BLaER1 (cell line): ENCODE measurements around the gene DPP9.

Experiments
- H3K27ac ChIP-seq: shearing (Covaris generic); formaldehyde crosslinking; 2 replicates; pipeline ENCODE4 v1.8.1; 2022
- H3K27me3 ChIP-seq: shearing (Covaris generic); formaldehyde crosslinking; 2 replicates; pipeline ENCODE4 v1.8.1; 2022
- H3K36me3 ChIP-seq: shearing (Covaris generic); formaldehyde crosslinking; 2 replicates; pipeline ENCODE4 v1.8.1; 2022
- H3K4me1 ChIP-seq: shearing (Covaris generic); formaldehyde crosslinking; 2 replicates; pipeline ENCODE4 v1.8.1; 2022
- H3K4me2 ChIP-seq: shearing (Covaris generic); formaldehyde crosslinking; 2 replicates; pipeline ENCODE4 v1.8.1; 2022
- H3K4me3 ChIP-seq: shearing (Covaris generic); formaldehyde crosslinking; 2 replicates; pipeline ENCODE4 v1.8.1; 2022
- H3K9ac ChIP-seq: shearing (Covaris generic); formaldehyde crosslinking; 2 replicates; pipeline ENCODE4 v1.8.1; 2022
- H3K9me3 ChIP-seq: shearing (Covaris generic); formaldehyde crosslinking; 2 replicates; pipeline ENCODE4 v1.8.1; 2022
- H4K20me1 ChIP-seq: shearing (Covaris generic); formaldehyde crosslinking; 2 replicates; pipeline ENCODE4 v1.8.1; 2022
- Cebpa-rat ChIP-seq: shearing (Covaris generic); IDR thresholded peaks from 2 replicates; pipeline ENCODE4 v1.8.1; 2022

Gene DPP9

DNA sequence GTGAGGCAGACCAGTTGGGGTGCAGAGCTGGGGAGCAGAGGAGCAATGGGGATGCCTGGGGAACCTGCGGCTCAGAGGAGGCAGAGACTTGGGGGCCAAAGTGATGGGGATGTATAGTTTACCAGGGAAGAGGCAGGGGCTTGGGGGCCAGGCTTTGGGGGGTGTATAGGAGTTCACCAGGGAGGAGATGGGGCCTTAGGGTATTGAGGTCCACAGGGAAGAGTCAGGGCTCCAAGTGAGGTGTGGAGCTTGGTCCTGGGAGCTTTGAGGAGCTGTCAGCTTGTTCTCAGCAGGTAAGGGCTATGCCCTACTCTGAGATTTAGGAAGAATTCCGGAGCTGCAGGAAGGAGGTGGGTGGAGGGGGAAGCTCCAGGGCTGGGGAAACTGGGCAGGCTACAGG, 73.5 kb downstream of the DPP9 start:
- Histone ChIP-seq H4K20me1 (peaks cover 23% of the 10 kb centered on the region; the same call in 1 of the 2 replicates), H3K27me3 (no peaks in the 10 kb centered on the region), H3K4me3 (no peak overlapping the region), H3K9me3 (no peaks in the 10 kb centered on the region), H3K9ac (no peak overlapping the region), H3K4me1 (peaks cover 56% of the 10 kb centered on the region), H3K27ac (peak overlapping the region; percentile 90), H3K36me3 (peaks cover 67% of the 10 kb centered on the region), H3K4me2 (no peak overlapping the region)
- no peak for TF ChIP-seq Cebpa-rat

DNA sequence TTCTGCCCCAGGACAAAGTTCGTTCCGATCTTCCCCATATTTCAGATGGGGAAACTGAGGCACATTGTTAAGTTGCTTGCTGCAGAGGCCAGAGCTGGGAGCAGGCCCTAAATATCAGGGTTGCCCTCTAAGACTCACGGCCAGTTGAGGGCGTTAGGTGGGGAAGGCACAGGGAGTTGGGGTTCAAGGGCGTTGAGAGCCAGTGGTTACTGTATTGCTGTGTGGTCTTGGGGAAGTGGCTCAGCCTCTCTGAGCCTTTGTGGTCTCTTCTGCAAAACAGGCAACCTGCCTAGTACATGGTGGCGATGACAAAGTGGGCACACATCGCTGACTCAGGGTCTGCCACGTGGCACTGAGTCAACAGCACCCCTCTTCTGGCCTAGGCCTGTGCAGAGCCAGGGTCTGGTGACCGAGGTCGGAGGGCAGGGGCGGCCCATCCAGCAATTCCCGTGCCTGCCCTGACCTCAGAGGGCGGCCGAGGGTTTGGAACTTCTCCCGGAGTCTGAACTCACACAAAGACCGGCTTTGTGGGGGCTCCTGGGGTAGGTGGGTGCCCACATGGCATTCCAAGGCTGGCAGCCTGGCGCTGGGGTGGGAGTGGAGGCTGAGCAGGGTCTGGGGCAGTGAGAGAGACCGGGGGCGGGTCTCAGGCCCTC, 74.1 kb downstream of the DPP9 start:
- Histone ChIP-seq H3K9me3 (no peaks in the 10 kb centered on the region), H3K4me3 (no peak overlapping the region), H3K4me1 (peaks cover 50% of the 10 kb centered on the region), H3K27me3 (no peaks in the 10 kb centered on the region), H3K27ac (peak overlapping the region; percentile 90), H3K36me3 (peaks cover 66% of the 10 kb centered on the region), H3K4me2 (peak overlapping the region; percentile 91), H3K9ac (no peak overlapping the region), H4K20me1 (peaks cover 17% of the 10 kb centered on the region; the same call in 1 of the 2 replicates)
- no peak for TF ChIP-seq Cebpa-rat

DNA sequence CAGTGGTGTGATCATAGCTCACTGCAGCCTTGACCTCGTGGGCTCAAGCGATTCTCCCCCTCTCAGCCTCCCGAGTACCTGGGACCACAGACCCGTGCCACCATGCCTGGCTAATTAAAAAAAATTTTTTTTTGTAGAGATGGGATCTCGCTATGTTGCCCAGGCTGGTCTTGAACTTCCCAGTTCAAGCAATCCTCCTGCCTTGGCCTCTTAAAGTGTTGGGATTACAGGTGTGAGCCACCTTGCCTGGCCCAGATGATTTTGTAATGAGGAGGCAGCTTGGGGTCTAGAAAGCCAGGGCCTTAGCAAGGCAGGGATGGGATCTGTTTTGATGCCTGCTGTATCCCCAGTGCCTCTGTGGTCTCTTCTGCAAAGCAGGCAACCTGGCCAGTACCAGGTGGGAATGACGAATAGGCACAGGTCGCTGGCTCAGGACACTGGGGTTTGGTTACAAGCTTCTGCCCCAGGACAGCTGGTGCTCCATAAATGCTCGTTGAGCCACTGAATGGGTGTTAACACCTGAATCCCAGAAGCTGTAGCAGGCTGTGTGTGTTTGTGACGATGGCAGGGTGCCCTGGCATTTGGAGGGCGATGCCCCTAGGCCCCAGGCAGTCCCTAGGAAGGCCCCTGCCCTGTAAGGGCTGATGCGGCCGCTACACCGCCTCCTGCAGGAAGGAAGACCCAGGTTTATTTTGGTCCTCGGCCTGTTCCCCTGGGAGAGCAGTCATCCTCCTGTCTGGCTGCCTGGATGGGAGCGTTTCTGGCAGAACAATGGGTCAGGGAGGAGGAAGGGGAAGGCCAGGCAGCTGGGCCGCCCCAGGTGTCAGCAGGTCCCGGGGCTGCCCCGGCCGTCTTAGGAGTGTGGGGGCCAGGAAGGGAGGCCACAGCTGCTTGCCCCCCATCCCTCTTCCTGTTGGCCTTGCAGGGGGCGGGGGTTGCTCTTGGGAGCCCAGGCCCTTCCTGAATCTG, 75.7 kb downstream of the DPP9 start:
- H3K4me2 ChIP-seq, result peak overlapping the region; percentile 91
- TF ChIP-seq Cebpa-rat, result no peak
- no peaks in the 10 kb centered on the region for H3K9me3 ChIP-seq
- H3K4me1 ChIP-seq, result peaks cover 49% of the 10 kb centered on the region
- H3K27ac ChIP-seq, result peak overlapping the region; percentile 90
- H3K9ac ChIP-seq, result peak overlapping the region; percentile 81
- H3K27me3 ChIP-seq, result no peaks in the 10 kb centered on the region
- H3K36me3 ChIP-seq, result peaks cover 62% of the 10 kb centered on the region
- H4K20me1 ChIP-seq, result peaks cover 8% of the 10 kb centered on the region; the same call in 1 of the 2 replicates
- H3K4me3 ChIP-seq, result peak overlapping the region; percentile 53

DNA sequence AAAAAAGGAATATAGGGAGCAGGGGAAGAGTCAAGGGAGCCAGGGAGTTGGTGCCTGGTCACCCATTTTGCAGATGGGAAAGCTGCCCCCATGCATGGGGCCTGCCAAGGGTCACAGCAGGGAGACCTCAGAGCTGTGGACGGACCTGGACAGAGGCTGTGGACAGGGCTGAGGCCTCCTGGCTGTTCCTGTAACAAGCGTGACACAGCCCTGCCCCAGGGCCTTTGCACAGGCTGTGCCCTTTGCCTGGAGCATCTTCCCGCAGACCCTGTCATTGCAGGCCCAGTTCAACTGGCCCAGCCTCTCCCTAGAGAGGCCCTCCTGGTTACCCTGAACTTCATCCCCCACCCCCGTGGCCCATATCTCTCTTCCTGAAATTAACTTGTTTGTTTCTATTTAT, 77.9 kb downstream of the DPP9 start:
- Histone ChIP-seq H3K36me3 (peaks cover 41% of the 10 kb centered on the region), H3K9me3 (no peaks in the 10 kb centered on the region), H3K4me2 (no peak overlapping the region; the same call in 1 of the 2 replicates), H3K27me3 (no peaks in the 10 kb centered on the region), H3K4me1 (peaks cover 71% of the 10 kb centered on the region), H3K27ac (no peak overlapping the region; the same call in 1 of the 2 replicates), H3K4me3 (no peak overlapping the region), H4K20me1 (no peaks in the 10 kb centered on the region), H3K9ac (no peak overlapping the region)
- TF ChIP-seq Cebpa-rat, result no peak

DNA sequence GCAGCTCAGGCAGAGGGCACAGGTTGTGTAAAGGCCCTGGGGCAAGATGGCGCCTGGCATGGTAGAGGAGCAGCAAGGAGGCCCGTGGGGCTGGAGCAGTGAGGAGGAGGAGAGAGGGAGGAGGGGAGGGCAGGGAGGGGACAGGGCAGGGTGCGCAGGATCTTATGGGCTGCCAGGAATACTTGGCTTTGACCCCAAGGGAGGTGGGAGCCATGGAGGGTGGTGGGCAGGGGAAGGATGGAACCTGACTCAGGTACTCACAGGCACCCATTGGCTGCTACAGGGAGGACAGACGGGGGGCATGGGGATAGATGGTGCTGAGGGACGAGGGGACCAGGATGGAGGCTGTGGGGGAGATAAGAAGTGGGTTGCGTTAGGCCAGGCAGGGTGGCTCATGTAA, 81.0 kb downstream of the DPP9 start:
- H4K20me1 ChIP-seq, result no peaks in the 10 kb centered on the region
- no peaks in the 10 kb centered on the region for H3K27me3 ChIP-seq
- peaks cover 26% of the 10 kb centered on the region for H3K36me3 ChIP-seq
- H3K4me3 ChIP-seq, result no peak overlapping the region
- 0 out of 2 replicates have a peak overlapping the region, but pooled peaks have one; percentile 19 for H3K4me2 ChIP-seq
- peaks cover 72% of the 10 kb centered on the region for H3K4me1 ChIP-seq
- no peaks in the 10 kb centered on the region for H3K9me3 ChIP-seq
- no peak for TF ChIP-seq Cebpa-rat
- H3K27ac ChIP-seq, result no peak overlapping the region
- H3K9ac ChIP-seq, result no peak overlapping the region

DNA sequence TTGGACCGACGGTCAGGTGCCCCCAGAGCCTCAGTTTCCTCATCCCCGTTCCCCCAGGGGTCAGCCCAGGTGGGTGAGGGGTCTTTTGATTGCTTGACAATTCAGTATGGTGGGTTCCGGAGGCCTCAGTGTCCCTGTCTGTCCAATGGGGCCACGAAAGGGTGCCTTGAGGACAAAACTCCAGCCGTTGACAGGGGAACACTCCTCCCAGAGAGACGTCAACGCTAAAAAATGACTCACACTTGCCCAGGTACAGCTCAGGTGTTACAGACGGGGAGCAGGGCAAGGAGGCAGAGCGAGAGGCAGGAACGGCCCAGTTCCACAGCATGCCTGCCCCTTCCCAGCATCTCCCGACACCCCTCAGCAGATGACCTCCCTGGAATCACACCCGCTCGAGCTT, 82.5 kb downstream of the DPP9 start:
- H3K27ac ChIP-seq, result peak overlapping the region; percentile 83; the same call in 1 of the 2 replicates
- peak overlapping the region; percentile 84; the same call in 1 of the 2 replicates for H3K9ac ChIP-seq
- H3K27me3 ChIP-seq, result no peaks in the 10 kb centered on the region
- no peaks in the 10 kb centered on the region for H4K20me1 ChIP-seq
- no peak overlapping the region; the same call in 1 of the 2 replicates for H3K4me3 ChIP-seq
- H3K9me3 ChIP-seq, result no peaks in the 10 kb centered on the region
- H3K36me3 ChIP-seq, result peaks cover 24% of the 10 kb centered on the region
- H3K4me2 ChIP-seq, result peak overlapping the region; percentile 97
- no peak for TF ChIP-seq Cebpa-rat
- H3K4me1 ChIP-seq, result peaks cover 71% of the 10 kb centered on the region

DNA sequence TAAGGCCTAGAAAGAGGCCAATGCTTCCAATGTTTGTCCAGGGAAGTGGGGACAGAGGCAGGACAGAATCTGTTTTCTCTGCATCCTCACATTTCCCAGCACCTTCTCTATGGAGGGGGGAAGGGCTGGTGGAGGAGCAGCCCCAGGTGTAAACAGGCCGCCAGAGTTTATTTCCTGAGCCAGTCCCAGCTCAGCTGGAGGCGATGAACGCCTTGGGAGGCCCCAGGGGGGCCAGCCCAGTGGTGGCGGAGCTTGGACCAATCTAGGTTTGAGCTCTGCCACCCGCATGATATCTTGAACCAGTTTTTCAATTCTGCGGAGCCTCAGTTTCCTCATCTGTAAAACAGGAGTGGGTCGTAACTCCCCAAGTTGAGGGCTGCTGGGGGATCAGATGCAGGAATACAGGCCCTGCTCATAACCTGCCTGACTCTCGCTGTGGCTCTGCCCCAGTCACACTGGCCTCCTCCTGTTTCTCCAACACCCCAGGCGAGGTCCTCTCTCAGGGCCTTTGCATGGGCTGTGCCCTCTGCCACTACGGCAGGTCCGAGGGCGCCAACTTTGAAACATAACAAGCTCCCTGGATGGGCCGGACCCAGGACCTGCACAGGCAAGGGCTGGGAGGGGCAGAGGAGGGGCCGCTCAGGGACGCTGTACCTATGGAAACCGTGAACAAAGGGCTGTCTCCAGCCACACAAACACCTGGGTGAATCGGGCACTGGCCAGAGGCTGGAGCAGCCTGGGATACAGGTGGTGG, 83.2 kb downstream of the DPP9 start:
- peaks cover 17% of the 10 kb centered on the region; the same call in 1 of the 2 replicates for H3K36me3 ChIP-seq
- H3K27ac ChIP-seq, result peak overlapping the region; percentile 83
- no peak for TF ChIP-seq Cebpa-rat
- H3K4me1 ChIP-seq, result peaks cover 71% of the 10 kb centered on the region
- H3K9ac ChIP-seq, result peak overlapping the region; percentile 84
- peak overlapping the region; percentile 97 for H3K4me2 ChIP-seq
- no peaks in the 10 kb centered on the region for H3K27me3 ChIP-seq
- H4K20me1 ChIP-seq, result no peaks in the 10 kb centered on the region
- H3K4me3 ChIP-seq, result peak overlapping the region; percentile 89
- H3K9me3 ChIP-seq, result no peaks in the 10 kb centered on the region

DNA sequence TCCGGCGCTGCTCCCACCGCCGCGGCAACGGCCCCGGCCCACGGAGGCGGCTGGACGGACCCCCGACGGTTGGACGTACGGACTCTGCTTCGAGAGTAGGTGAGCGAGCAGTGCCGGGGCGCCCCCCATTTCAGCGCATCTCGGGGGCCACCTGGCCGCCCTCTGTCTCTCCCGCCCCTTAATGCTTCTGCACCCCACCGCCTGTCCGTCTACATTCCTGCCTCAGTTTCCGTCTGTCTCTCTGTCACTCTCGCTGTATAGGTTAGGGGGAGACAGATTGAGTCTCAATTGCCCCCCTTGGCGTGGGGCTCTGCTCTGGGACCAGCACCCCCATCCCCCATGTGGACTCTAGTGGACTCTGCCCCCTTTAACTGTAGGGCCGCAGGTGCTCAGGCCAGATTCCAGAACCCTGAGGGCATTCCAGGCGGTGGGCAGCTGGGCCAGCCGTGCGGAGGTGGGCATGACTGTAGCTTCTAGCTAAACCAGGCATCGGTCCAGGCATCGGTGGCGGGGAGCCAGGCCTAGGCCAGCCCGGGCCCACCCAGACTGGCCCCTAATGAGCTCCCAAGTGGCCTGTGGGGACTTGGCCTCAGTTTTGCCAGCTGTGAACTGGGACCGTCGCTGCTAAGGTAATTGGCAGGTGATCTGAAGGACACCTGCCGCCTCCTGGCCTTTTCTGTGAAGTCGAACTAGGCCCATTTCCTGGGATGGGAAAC, 84.0 kb downstream of the DPP9 start:
- H3K27ac ChIP-seq, result peak overlapping the region; percentile 83

More for the DNA sequence above, 84.0 kb downstream of the DPP9 start:
- Histone ChIP-seq H3K4me3 (peak overlapping the region; percentile 89), H3K36me3 (peaks cover 10% of the 10 kb centered on the region; the same call in 1 of the 2 replicates), H3K27me3 (no peaks in the 10 kb centered on the region), H4K20me1 (no peaks in the 10 kb centered on the region), H3K4me1 (peaks cover 76% of the 10 kb centered on the region), H3K9ac (peak overlapping the region; percentile 84), H3K4me2 (peak overlapping the region; percentile 97), H3K9me3 (no peaks in the 10 kb centered on the region)
- no peak for TF ChIP-seq Cebpa-rat
